Tibial nerve (tissue), 3 donors: Measurements from ENCODE around the gene FBN1.

Experiments
- CTCF ChIP-seq, 5 experiments: fragments of 200-600 bp in 3 of 5; fragments of 450-650 bp in 2 of 5; sonication (generic) in 3 of 5; IDR thresholded peaks; one replicate each; pipeline ENCODE4 v1.5.1; 2016 to 2019; ENCODE audit warnings: antibody characterized with exemption in 5 of 5, mild to moderate bottlenecking in 3 of 5, moderate library complexity in 2 of 5
- POLR2A ChIP-seq, 2 donors: fragments of 450-650 bp; IDR thresholded peaks; one replicate each; pipeline ENCODE4 v1.6.1; 2017; ENCODE audit warnings: antibody characterized with exemption in 2 of 2, mild to moderate bottlenecking in 2 of 2, moderate library complexity in 2 of 2

- TF ChIP-seq POLR2A (IDR thresholded peaks at IDR 0.05) (no peak), CTCF (IDR thresholded peaks at IDR 0.05) (no peak)
Measured at GRCh38 chr15:48388910-48389309, 256.6 kb downstream of the FBN1 start.
